NCI-H1105 (cell line): ENCODE measurements around the gene MESP2.

ENCODE experiments used
- DNase-seq: peaks from one replicate; lab custom pipeline; 2025; lab: John Stamatoyannopoulos, UW

The MESP2 gene

DNA sequence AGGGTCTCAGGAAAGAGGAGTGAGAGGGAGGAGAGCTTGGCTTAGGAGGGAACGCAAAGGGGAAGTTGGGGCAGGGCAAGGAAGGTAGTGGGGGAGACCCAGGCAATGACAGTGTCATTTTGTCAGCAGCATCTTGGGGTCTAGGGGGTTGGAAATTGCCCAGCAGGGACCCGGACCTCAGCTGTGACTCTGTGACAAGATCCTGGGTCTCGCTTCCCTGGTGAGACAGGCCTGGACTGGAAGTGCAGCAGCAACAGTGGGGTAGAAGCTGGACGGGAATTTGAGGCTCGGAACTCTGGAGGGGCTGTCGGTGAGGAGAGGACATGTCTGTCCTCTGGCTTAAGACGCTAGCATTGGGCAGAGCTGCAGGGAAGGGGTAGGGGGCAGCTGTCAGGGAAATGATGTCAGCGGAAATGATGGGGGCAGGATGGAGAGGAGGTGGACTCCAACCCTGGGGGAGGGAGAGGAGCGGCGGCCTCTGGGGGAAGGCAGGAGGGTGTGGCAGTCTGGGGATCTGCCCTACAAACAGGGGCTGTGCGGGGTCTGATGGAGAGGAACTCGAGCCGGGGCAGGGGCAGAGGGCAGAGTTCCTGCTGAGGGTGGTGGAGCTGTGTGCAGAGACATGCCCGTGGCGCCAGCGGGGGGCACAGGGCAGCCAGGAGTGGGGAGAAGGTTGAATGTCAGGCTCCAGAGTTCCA, 26.2 kb downstream of the MESP2 start:
- no peak for DNase-seq

DNA sequence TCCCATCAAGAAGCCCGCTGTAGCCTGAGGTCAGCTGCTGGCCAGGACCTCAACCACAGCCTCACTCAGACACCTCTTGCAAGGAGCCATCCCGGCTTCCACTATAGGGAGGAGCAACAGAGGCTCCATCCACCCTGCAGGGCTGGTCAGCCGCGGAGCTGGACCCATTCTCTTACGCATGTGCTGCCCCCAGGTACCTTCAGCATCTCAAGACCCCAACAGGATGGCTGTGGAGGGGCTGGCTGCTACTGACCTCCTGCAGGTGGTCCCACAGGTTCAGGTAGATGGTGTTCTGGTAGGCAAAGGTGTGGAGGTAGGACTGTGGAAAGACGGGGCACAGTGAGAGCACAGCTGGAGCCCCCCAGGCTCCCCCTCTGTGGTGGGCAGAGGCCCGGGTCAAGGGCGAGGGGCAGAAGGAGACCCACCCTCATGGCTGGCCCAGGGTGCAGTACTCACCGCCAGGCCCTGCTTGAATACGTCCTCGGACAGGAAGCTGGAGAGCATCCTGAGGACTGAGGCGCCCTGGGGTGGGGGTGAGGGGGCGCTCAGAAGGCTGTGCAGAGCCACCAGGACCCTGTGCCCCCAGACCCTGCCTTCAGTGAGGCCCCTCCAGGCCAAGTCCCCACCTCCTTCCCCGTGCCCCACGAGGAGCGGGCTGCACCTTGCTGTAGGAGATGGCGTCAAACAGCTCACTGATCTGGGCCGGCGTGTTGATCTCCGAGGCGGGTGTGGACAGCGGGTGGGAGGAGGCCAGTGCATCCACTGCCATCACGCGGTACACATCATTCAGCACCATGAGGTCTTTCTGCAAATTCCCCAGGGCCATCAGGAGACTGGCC, 27.1 kb downstream of the MESP2 start:
- DNase-seq, result no peak

DNA sequence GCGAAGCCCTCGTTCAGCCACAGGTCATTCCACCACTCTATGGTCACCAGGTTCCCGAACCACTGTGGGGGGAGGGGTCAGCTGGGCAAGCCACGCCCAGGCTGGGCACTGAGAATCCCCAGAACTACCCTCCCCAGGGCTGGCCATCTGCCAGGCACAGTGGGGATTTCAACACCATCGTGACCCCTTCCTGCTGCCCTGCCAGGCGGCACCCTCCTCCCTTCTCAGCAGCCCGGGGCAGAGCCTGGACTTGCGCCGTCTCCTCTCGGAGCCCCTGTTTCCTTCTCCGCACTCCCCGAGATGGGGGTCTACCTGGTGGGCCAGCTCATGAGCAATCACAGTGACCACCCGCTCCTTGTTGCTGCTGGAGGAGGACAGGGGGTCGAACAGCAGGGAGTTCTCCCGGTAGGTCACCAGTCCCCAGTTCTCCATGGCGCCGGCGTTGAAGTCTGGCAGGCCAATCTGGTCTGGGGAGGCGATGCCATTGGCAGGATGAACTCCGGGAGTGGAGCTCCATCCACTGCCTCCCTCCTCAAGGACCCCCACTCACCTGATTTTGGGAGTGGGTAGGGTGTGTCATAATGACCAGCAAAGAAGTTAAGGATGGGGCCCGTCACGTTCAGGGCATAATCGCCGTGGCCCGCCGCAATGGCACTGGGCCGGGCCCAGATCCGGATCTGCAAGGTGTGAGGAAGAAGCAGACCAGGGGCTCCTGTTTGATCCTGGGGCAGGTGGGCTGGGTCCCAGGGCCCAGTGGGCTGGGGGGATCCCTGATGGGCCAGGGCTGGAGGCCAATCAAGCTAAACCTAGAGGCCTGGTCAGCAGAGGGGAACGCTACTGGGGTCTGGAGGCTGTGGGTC, 28.0 kb downstream of the MESP2 start:
- DNase-seq, result no peak

DNA sequence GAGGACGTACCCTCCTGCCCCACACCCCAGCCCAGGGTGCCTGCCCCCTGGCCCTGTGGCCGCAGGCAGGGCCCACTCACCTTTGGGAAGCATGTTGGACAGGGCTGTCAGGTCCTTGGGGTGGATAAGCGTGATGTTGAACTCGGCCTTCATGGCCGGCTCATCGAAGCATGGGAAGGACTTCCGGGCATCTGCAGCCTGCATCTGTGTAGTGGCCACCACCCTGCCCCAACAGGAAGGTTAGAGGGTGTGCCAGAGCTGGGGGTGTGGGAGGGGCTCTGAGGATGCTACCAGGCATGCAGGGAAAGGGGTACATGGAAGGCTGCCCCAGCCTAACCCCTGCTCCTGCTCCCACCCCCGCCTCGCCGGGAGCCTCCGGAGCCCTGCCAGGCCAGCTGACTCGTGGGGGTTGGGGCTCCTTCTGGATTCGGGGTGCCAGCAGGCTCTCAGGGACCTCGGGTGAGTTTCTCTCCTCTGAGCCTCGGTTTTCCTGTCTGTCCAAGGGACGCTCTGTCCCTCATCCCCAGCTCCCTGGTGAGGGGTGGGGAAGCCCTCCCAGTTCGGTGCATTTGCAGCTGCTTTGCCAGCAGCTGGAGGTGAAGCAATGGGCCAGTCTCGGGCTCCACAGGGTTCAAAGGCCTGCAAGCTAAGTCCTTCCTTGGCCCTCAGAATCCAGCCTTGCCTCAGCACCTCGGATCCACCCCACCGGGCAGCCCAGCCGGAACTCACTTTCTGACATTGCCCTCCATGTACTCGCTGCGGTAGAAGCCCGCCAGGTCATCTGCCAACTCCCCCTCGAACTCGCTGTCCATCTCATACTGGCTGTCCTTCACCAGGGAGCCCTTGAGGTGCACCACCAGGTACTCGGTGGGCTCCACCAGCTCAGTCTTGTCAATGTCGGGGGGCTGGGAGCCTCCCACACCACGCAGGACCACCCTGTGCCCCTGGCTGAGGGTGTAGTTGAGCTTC, 29.4 kb downstream of the MESP2 start:
- no peak for DNase-seq

DNA sequence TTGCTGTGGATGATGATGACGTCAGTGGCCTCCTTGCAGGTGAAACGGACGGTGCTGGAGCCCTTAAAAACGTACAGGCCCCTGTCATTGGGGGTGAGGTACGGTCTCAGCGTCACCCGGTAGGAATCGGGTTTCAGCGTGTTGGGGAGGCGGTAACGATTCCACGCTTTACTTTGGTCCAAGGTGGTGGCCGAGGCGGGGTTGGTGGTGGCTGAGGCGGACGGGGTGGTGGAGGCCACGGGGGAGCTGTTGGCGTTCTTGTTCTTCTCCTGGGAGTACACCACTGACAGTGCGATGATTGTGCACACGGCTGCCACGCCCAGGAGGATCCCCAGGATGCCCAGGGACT, 30.1 kb downstream of the MESP2 start:
- DNase-seq, result no peak

DNA sequence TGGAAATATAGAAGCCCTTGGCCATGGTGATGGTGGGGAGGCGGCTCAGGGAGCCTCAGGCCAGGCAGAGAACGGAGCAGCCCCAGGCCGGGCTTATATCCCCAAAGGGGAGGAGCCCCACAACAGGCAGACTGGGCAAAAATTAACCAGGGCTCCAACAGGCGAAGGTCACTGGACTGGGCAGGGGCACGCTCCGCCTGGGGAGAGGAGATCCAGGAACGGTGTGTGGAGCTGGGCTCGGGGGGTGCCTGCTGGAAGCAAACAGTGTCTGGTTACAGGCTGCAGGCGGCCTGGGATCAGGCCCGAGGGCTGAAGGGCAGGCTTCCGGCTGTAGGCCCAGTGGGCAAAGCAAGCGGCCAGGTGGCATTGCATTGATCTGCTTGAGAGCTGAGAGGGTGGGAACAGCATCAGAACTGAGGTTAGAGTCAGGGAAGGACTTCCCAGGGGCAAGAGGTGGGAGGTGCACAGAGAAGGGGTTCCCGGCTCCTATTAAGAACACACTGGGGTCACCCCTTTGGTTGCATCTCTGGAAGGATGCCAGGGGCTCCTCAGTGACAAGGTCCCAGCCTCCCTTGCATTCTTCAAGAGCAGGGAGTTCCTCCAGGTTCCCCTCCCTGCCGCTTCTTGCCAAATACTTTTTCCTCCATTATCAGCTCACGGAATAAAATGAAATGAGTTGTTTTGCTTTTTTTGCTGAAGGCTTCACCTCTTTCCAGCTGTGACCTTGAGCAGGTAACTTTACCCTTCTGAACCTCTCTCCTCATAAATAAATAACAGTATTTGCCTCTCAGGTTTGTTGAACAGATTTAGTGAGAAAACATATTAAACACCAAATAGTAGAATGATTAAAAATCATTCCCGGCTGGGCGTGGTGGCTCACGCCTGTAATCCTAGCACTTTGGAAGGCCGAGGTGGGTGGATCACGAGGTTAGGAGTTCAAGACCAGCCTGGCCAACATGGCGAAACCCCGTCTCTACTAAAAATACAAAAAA, 30.7 kb downstream of the MESP2 start:
- DNase-seq, result no peak

DNA sequence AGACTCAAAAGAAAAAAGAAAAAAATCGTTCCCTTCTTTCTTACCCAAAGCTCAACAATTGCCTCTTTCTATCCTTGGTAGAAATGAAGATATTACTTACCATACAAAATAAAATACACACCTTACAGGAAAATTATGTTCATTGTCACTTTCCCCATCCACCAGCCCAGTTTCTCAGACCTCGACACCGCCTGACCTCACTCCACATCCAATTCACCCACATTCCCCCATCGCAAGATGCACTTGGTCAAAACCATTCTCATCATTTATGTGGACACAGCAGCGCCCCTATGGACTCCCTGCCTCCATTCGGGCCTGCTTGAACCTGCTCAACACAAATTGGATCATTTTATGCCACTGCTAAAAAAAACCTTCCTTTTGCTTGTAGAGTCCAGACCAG, 31.6 kb downstream of the MESP2 start:
- DNase-seq, result no peak

DNA sequence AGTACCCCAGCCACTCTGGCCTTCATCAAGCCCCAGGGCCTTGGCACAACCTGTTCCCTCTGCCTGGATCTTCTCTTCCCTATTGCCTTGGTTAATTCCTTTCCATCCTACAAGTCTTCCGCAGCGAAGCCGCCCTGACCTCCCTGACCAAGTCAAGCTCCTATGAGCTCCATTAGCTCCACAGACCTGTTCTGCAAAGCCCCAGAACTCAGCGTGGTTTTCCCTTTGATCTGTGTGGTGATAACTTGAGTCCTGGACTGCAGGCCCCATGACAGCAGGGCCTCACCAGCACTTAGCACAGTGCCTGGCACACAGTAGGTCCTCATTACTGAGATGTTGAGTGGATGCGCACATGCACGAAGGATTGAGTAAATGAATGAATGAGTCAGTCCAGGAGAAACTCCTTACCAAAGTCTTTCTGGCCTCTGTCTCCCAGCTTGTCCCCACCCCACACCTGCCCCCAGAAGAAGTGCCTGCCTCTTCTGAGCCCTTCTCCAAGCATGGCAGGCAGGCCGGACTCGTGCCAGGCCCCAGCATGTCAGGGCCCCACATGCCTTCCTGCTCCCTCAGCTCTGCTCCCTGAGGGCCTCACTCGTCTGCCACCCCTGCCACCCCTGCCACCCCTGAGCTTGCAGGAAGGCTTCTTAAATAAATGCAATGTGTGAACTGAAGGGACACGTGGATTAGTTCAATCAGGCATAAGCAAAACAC, 32.2 kb downstream of the MESP2 start:
- DNase-seq, result no peak

DNA sequence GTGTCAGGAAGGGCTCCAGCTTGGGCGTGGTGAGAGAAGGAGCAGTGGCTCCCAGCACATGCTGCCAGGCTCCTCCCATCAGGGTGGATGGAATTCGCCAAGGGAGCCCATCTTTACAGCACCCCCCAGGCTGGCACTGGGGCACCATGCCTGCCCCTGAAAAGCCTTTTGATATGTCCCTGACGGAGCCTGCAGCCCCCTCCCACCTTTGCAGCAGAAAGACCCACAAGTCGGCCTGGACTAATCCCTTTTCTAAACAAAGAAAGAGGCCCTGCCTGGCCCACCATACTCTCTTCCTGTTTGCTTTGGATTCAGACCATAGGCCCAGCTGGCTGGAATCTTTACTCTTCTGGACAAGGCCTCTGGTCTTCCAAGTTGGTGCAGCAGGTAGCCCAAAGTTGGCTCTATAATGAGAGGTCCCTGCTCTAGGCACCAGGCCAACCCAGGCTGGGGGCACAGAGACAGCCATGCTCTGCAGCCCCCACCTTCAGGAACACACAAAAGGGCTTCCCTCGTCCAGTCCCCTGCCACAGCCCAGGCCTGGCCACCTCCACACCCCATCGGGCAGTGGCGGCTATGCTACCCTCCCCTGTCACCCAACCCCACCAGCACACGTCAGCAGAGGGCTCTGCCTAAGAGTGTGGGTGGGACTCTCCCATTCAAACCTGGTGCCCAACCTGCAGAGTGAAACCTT, 33.1 kb downstream of the MESP2 start:
- no peak for DNase-seq

DNA sequence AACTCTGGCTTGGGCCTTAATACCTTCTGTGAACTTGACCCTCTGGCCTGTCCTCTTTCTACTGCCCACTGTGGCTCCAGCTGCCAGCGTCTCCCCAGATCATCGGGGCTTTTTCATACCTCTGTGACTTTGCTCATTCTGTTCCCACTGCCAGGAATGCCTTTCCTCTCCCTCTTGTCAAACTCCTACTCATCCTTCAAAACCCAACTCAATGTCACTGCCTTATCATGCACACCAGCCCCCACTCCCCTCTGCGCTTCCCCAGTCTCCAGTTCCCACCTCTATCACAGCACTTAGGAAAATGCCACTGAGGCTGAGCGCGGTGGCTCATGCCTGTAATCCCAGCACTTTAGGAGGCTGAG, 33.6 kb downstream of the MESP2 start:
- DNase-seq, result no peak

DNA sequence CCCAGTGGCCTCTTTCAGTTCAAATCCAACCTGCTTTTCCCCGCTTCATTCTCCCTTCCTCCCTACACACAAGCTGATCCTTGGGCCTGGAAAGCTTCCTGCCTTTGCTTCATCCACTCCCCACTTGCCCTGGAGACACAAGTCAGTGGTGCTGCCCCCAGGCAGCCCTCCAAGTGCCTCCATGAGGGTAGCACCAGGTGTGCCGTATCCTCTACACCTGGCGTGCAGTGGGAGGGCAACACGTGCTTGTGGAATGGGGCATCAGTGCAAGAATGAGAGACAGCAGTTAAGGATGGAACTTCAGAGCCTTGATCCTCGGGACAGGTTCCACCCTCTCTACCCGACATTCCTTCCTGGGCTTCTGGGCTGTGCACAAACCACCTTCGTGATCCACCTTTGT, 34.7 kb downstream of the MESP2 start:
- DNase-seq, result no peak

DNA sequence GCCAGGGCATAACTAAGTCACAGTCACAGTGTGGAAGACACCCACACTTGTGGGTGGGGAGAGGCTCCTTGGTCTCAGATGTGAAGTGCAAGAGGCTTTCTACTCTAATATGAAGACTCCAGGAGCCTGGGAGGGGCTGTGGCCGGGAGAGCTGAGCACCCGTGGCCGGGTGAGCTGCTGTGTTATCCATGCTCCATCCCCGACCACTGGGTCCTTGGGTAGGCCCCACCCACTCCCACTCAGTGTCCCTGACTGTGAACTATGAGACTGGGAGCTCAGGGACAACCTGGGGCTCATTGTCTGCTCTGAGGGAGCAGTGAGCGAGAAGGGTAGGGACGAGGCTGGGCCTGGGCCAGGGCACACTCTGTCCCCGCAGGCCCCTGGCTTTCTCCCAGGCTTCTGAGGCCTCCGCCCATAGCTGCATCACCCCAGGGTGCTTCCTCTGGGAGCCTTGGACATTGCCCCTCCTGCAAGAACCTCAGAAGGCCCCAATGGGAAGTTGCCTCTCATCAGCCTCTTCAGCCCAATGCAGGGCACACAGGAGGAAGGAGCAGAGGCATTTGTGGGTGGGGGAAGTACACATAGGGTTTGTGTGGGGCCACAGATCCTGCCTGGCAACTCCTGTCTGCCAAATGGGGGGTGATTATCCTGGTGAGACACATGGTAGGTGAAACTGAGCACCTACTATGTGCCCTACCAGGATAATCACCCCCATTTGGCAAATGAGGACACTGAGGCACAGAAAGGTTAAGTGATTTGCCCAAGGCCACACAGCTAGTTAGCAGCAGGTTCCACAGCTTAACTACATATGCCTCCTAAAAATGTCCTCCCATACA, 36.1 kb downstream of the MESP2 start:
- DNase-seq, result no peak

DNA sequence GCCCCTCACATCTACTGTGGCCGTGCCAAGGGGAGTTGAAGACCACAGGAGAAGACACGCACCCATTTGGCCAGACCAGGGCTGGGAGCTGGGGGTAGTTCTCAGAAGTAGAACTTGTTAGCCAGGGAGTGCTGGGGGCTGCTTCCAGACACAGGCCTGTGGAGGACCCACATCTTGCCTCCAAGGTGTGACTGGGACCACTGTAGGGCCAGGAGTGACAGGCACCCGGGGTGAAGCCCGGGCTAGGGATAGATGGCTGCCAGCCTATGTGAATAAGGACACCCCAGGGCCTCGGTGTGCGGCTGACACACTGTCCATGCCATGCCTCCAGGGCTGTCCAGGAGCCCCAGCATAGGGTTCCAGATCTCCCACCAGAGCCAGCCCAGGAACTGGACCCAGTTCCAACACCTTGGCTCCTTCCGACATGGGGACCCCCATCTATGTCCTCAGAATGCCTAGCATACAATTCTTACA, 36.8 kb downstream of the MESP2 start:
- no peak for DNase-seq

DNA sequence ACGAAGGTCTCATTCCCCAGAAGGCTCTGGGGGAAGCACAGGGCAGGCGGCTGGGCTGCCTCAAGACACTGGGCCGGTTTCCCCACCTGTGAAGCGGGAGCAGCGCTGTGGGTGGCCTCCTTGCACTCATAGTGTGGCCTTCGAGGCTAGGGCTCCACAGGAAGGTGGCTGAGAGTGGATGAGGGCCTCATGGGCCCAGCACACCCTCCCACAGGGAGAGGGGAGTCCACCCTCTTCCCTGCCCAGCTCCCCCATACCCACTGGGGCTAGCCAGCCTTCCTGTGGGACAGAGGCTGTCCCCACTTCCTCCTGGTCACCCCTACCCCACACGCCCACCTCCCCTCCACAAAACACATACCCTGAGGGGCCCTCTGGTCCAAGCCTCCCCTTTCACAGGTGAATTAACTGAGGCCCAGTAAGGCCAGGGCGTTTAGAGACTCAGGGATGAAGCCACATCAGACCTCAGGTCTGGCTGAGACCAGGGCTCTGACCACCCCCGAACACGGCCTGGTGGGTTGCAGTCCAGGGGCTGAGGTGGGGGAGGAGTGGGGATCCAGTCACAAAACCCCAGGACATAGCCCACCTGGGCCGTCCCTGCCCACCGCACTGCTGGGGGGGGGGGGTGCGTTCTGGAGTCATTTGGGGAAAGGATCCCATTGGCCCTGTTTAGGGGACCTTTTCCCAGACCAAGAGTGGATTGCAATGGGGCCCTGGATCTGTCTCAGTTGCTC, 37.4 kb downstream of the MESP2 start:
- no peak for DNase-seq

DNA sequence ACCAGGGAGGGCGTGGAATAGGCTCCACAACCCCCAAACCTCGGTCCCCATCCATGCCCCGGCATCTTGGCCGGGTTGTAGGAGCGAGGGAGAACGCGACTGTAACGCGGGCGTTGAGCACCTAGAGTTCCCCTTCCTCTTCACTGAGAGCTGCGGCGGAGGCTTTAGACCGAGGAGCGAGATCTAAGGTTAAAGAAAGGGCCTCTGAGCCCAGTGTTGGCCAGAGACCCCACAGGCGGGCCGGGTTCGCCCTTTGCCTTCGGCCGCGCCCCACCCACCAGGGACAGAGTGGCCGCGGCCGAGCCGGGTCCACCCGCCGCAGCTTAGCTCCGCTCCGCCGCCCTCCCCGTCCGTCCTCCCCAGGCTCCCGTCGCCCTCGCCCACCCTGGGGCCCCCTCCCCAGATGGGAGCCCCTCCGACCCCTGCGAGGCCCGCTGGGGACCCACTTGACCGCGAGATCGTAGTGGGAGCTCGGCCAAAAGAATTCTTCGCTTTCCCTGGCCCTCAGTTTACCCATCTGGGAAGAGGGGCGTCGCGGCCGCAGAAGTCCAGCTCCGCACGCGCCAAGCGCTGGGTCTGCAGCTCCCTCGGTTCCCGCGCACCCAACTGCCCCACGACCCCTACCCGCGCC, 38.1 kb downstream of the MESP2 start:
- no peak for DNase-seq

DNA sequence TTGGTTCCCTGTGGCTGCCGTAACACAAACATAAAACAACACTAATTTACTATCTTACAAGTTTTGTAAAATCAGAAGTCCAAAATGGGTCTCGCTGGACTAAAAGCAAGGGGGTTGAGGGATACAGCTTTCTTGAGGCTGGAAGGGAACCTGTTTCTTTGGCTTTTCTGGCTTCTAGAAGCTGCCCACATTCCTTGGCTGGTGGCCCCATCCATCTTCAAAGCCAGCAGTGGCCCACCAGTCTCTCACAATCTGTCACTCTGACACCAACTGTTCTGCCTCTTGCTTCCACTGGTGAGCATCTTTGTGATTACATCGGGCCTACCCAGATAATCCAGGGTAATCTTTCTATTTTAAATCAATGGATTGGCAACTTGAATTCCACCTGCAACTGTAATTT, 39.6 kb downstream of the MESP2 start:
- no peak for DNase-seq

DNA sequence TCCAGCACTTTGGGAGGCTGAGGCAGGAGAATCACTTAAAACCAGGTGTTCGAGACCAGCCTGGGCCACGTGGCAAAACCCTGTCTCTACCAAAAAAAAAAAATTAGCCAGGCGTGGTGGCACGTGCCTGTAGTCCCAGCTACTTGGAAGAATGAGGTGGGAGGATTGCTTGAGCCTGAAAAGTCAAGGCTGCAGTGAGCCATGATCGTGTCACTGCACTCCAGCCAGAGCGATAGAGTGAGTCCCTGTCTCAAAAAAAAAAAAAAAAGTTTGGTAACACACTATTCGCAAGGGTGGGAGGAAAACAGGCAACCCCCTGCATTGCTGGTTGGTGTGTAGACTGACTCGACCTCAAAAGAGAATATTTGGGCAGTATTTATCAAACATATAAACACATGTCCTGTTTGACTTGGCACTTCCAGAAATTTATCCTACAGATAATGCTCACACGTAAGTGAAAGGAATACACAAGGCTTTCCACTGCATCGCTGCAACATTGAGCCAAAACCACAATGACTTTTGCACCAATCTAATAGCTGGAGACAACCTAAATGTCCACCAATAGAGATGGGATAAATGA, 41.7 kb downstream of the MESP2 start:
- no peak for DNase-seq
